Heart right ventricle (tissue), 16 donors: Measurements from ENCODE around the gene MIGA2. TPM values are rescaled to one million over a fixed set of nuclear protein-coding genes. Genes with fewer than 3 reads are reported as not detected.

Experiments used
- ATAC-seq, 8 donors: fragments of 200-7000 bp; cut with Tn5 transposase; one replicate each; pipeline ENCODE4 v1.9.1; 2020; ENCODE audit warnings: mild to moderate bottlenecking in 8 of 8, moderate library complexity in 8 of 8, moderate number of reproducible peaks in 1 of 8
- DNase-seq, 2 donors: peaks; one replicate each; pipeline ENCODE4 v3.0.0-alpha.2; 2020
- H3K27ac ChIP-seq, 10 donors: fragments of 200-600 bp; sonication (generic) in 2 of 10; one replicate each; pipeline versions ENCODE4 v1.5.0 to v1.8.0; 2020 to 2022; ENCODE audit warnings: mild to moderate bottlenecking in 3 of 10
- H3K27me3 ChIP-seq, 7 donors: fragments of 200-600 bp; one replicate each; pipeline ENCODE4 v1.8.0; 2021 to 2022; ENCODE audit warnings: mild to moderate bottlenecking in 2 of 7
- H3K36me3 ChIP-seq, 9 donors: fragments of 200-600 bp; sonication (generic) in 1 of 9; one replicate each; pipeline versions ENCODE4 v1.5.0 to v1.8.0; 2020 to 2022; ENCODE audit warnings: mild to moderate bottlenecking in 2 of 9
- H3K4me1 ChIP-seq, 9 donors: fragments of 200-600 bp; sonication (generic) in 1 of 9; one replicate each; pipeline versions ENCODE4 v1.5.0 to v1.8.0; 2020 to 2022; ENCODE audit warnings: mild to moderate bottlenecking in 4 of 9
- H3K4me3 ChIP-seq, 10 donors: fragments of 200-600 bp; sonication (generic) in 2 of 10; one replicate each; pipeline versions ENCODE4 v1.5.0 to v1.8.0; 2020 to 2022; ENCODE audit warnings: mild to moderate bottlenecking in 7 of 10, moderate library complexity in 2 of 10
- H3K9me3 ChIP-seq, 11 donors: fragments of 200-600 bp in 10 of 11; sonication (generic) in 2 of 11; one replicate each; pipeline versions ENCODE4 v1.5.0 to v1.8.0; 2013 to 2022; ENCODE audit warnings: mild to moderate bottlenecking in 2 of 11, control low read depth in 1 of 11, moderate library complexity in 1 of 11
- CTCF ChIP-seq, 9 donors: fragments of 200-600 bp; sonication (generic) in 2 of 9; IDR thresholded peaks; one replicate each; pipeline versions ENCODE4 v1.5.0 to v1.8.0; 2021 to 2022; ENCODE audit warnings: antibody characterized with exemption in 9 of 9, mild to moderate bottlenecking in 5 of 9, moderate library complexity in 1 of 9
- WGBS, 2 donors: extraction: QIAGEN DNeasy Blood & Tissue Kit; methylation state at CpG; one replicate each; pipeline ENCODE4 v1.1.7; 2013; ENCODE audit warnings: inconsistent platforms in 1 of 2; 5-methylcytosine and 5-hydroxymethylcytosine counted together
- intact Hi-C, 10 donors: fragments of 100-400 bp; cut with DNase I; formaldehyde crosslinking; loops; one replicate each; pipeline versions ENCODE4 v1.11.1 to v1.14.2; 2022
- polyA plus RNA-seq, 2 donors: library from polyadenylated mRNA; stranded (reverse); fragments of 200-250 nt; gene quantifications; one replicate each; pipeline ENCODE4 v1.2.3, GENCODE V29; 2013
- total RNA-seq, 10 donors: library from RNA; stranded (reverse); fragmentation: NEBNext Ultra II Directional in 3 of 10; extraction: Animal tissue kit (Norgen Biotek cat#: 25700) in 3 of 10; gene quantifications; one replicate each; pipeline versions ENCODE4 v1.2.1 to v1.2.4, GENCODE V29; 2021 to 2023
- donor health status: Arrhythmogenic right ventricular cardiomyopathy.
- donor health status: ischemic (EF 13 %, LVEDD 7.1; RV severe dilation, severe dysfunction).
- donor health status: healthy with polysubstance abuse.
- donor health status: DM: no; HTN: yes; CAD: no.
- donor health status: DM: no; HTN: no; CAD: no.
- donor health status: ischemic (EF 25% LVEDD 6.9; RV normal size, moderate dysfunction).
- donor health status: ischemic (EF 25% LVEDD 5.7; RV mildly dilated, moderate dysfunction).
- donor health status: healthy.
- donor health status: DM: yes; HTN: yes; CAD: no.
- donor health status: Ischemic cardiomyopathy.
- donor health status: ischemic (EF 35%, LVEDD 5.7; RV mildly dilated, moderate dysfunction).
- donor health status: nonischemic (EF 11% LVEDD 7.7; RV severe dilation, severe dysfunction).
- donor health status: DM: yes; HTN: yes; CAD: no.
- donor health status: PGD.
- donor health status: ischemic (EF 29% LVEDD 5.4; RV normal size, mild dysfunction).
- donor health status: nonischemic (EF 23%, LVEDD 6.1; RV moderate dilation, normal function).

MIGA2 gene
- total and polyA plus RNA-seq, 12 donors, result 30.4 to 46.0 (median 35.9) TPM

- DNase-seq (no peak), ATAC-seq (no peak)
- Histone ChIP-seq H3K4me3 (no peak overlapping the region), H3K36me3 (peaks cover 0 to 69% (median 20%) of the 10 kb centered on the region in 9 donors), H3K27me3 (no peaks in the 10 kb centered on the region), H3K9me3 (no peaks in the 10 kb centered on the region), H3K4me1 (peaks cover 0 to 10% (median 0%) of the 10 kb centered on the region in 9 donors), H3K27ac (no peak overlapping the region)
- 93 to 97% methylated on average over 16 of the region's 16 CpGs for WGBS, 2 donors
- no peak for TF ChIP-seq CTCF (IDR thresholded peaks at IDR 0.05)
- intact Hi-C loops, result no loop called here
Observed at GRCh38 chr9:129097671-129098306, 61.4 kb downstream of the MIGA2 start.

- Histone ChIP-seq H3K4me3 (no peak overlapping the region), H3K36me3 (peaks cover 0 to 69% (median 20%) of the 10 kb centered on the region in 9 donors), H3K27me3 (no peaks in the 10 kb centered on the region), H3K27ac (no peak overlapping the region), H3K9me3 (no peaks in the 10 kb centered on the region), H3K4me1 (peaks cover 0 to 13% (median 1%) of the 10 kb centered on the region in 9 donors)
- WGBS, 2 donors, result 93 to 94% methylated on average over 11 of the region's 11 CpGs
- intact Hi-C loops, result no loop called here
- DNase-seq (no peak), ATAC-seq (no peak)
- no peak for TF ChIP-seq CTCF (IDR thresholded peaks at IDR 0.05)
Observed at GRCh38 chr9:129098328-129098727, 61.9 kb downstream of the MIGA2 start.

- Histone ChIP-seq H3K27me3 (no peaks in the 10 kb centered on the region), H3K4me3 (no peak overlapping the region), H3K4me1 (peaks cover 0 to 14% (median 3%) of the 10 kb centered on the region in 9 donors), H3K27ac (no peak overlapping the region), H3K9me3 (no peaks in the 10 kb centered on the region), H3K36me3 (peaks cover 0 to 61% (median 19%) of the 10 kb centered on the region in 9 donors)
- WGBS, 2 donors, result 71 to 76% methylated on average over 28 of the region's 28 CpGs
- DNase-seq (no peak), ATAC-seq (no peak)
- intact Hi-C loops, result no loop called here
- TF ChIP-seq CTCF (IDR thresholded peaks at IDR 0.05), result no peak
Observed at GRCh38 chr9:129100383-129101169, 64.2 kb downstream of the MIGA2 start.

- peaks cover 0 to 14% (median 3%) of the 10 kb centered on the region in 9 donors for H3K4me1 ChIP-seq
- no peak for DNase-seq
- TF ChIP-seq CTCF (IDR thresholded peaks at IDR 0.05), result no peak
- H3K36me3 ChIP-seq, result peaks cover 0 to 61% (median 12%) of the 10 kb centered on the region in 9 donors
- no peak overlapping the region for H3K27ac ChIP-seq
- 94 to 96% methylated on average over 7 of the region's 7 CpGs for WGBS, 2 donors
- no peak overlapping the region for H3K4me3 ChIP-seq
- intact Hi-C loops, result no loop called here
- no peaks in the 10 kb centered on the region for H3K27me3 ChIP-seq
- no peak for ATAC-seq
- H3K9me3 ChIP-seq, result no peaks in the 10 kb centered on the region
Observed at GRCh38 chr9:129101279-129101678, 64.9 kb downstream of the MIGA2 start.
